ENCODE measurements around the gene SMG6.

The SMG6 gene

GRCh38 chr17:2222901-2223616, 80.5 kb downstream of the SMG6 start:
- no peak for DNase-seq (ENCODE audit: low spot score)
- H3K9me3 ChIP-seq (replicated peaks in 1 of 2; ENCODE audit: control insufficient read depth in 2 of 2, insufficient read depth in 1 of 2, low read depth in 1 of 2, low read length in 2 of 2): no peaks in the 10 kb centered on the region
- H3K4me3 ChIP-seq (ENCODE audit: low read length in 2 of 2): no peak overlapping the region
- H3K23ac ChIP-seq (ENCODE audit: low read depth, low read length, poor library complexity): no peak overlapping the region
- H3K18ac ChIP-seq (ENCODE audit: low read length): no peak overlapping the region
- no peak overlapping the region for H3K4ac ChIP-seq (ENCODE audit: low read length)
- H3K4me2 ChIP-seq (ENCODE audit: insufficient read depth, low read length, poor library complexity, severe bottlenecking): no peak overlapping the region
- H4K8ac ChIP-seq (ENCODE audit: low read depth, low read length): no peak overlapping the region
- no peak overlapping the region for H2AK5ac ChIP-seq (ENCODE audit: low read depth, low read length)
- H3K9ac ChIP-seq (ENCODE audit: low read depth, low read length, poor library complexity): no peak overlapping the region
- WGBS, 2 donors (ENCODE audit: extremely low coverage in 2 of 2, insufficient read length in 2 of 2, insufficient replicate concordance in 1 of 2): no CpG with 5 or more reads among the region's 10 CpGs
- H4K91ac ChIP-seq (ENCODE audit: low read depth, low read length, poor library complexity): no peak overlapping the region
- H2BK12ac ChIP-seq (ENCODE audit: low read length): no peak overlapping the region
- no peak overlapping the region for H2AFZ ChIP-seq (ENCODE audit: low read length)
- no peak overlapping the region for H2BK15ac ChIP-seq (ENCODE audit: low read length)
- H3K4me1 ChIP-seq (ENCODE audit: control insufficient read depth in 2 of 2, insufficient read depth in 1 of 2, low read depth in 1 of 2, low read length in 2 of 2): no peaks in the 10 kb centered on the region
- H3K79me1 ChIP-seq (ENCODE audit: low read depth, low read length): peaks cover 2% of the 10 kb centered on the region
- peaks cover 0 to 56% of the 10 kb centered on the region in 2 donors for H3K36me3 ChIP-seq (replicated peaks in 1 of 2; ENCODE audit: control insufficient read depth in 2 of 2, insufficient read depth in 2 of 2, low read length in 2 of 2)
- H2BK5ac ChIP-seq (ENCODE audit: low read length): no peak overlapping the region
- H3K27ac ChIP-seq (replicated peaks; ENCODE audit: low read length): no peak overlapping the region
- no peak overlapping the region for H2BK120ac ChIP-seq (ENCODE audit: low read depth, low read length)
- no peaks in the 10 kb centered on the region for H3K27me3 ChIP-seq (ENCODE audit: control insufficient read depth in 3 of 3, insufficient read depth in 3 of 3, low read depth in 1 of 3, low read length in 3 of 3)
- no peak overlapping the region for H3K14ac ChIP-seq (ENCODE audit: low read length)

- Histone ChIP-seq H2AK5ac (ENCODE audit: low read depth, low read length) (no peak overlapping the region), H4K8ac (ENCODE audit: low read depth, low read length) (no peak overlapping the region), H3K4me2 (ENCODE audit: insufficient read depth, low read length, poor library complexity, severe bottlenecking) (no peak overlapping the region), H3K4ac (ENCODE audit: low read length) (no peak overlapping the region), H3K4me1 (ENCODE audit: control insufficient read depth in 2 of 2, insufficient read depth in 1 of 2, low read depth in 1 of 2, low read length in 2 of 2) (no peaks in the 10 kb centered on the region), H2BK15ac (ENCODE audit: low read length) (no peak overlapping the region), H3K36me3 (replicated peaks in 1 of 2; ENCODE audit: control insufficient read depth in 2 of 2, insufficient read depth in 2 of 2, low read length in 2 of 2) (peaks cover 0 to 51% of the 10 kb centered on the region in 2 donors), H3K9ac (ENCODE audit: low read depth, low read length, poor library complexity) (no peak overlapping the region), H3K27me3 (ENCODE audit: control insufficient read depth in 3 of 3, insufficient read depth in 3 of 3, low read depth in 1 of 3, low read length in 3 of 3) (no peaks in the 10 kb centered on the region), H2AFZ (ENCODE audit: low read length) (no peak overlapping the region), H4K91ac (ENCODE audit: low read depth, low read length, poor library complexity) (no peak overlapping the region), H3K27ac (replicated peaks; ENCODE audit: low read length) (no peak overlapping the region), H3K4me3 (ENCODE audit: low read length in 2 of 2) (no peak overlapping the region), H3K9me3 (replicated peaks in 1 of 2; ENCODE audit: control insufficient read depth in 2 of 2, insufficient read depth in 1 of 2, low read depth in 1 of 2, low read length in 2 of 2) (no peaks in the 10 kb centered on the region), H2BK5ac (ENCODE audit: low read length) (no peak overlapping the region), H3K79me1 (ENCODE audit: low read depth, low read length) (peaks cover 2% of the 10 kb centered on the region), H2BK120ac (ENCODE audit: low read depth, low read length) (no peak overlapping the region), H3K18ac (ENCODE audit: low read length) (no peak overlapping the region), H3K23ac (ENCODE audit: low read depth, low read length, poor library complexity) (no peak overlapping the region), H2BK12ac (ENCODE audit: low read length) (no peak overlapping the region), H3K14ac (ENCODE audit: low read length) (no peak overlapping the region)
- no CpG with 5 or more reads among the region's 5 CpGs for WGBS, 2 donors (ENCODE audit: extremely low coverage in 2 of 2, insufficient read length in 2 of 2, insufficient replicate concordance in 1 of 2)
- DNase-seq (ENCODE audit: low spot score): no peak
Observed at GRCh38 chr17:2222301-2222700, 81.3 kb downstream of the SMG6 start.

DNA sequence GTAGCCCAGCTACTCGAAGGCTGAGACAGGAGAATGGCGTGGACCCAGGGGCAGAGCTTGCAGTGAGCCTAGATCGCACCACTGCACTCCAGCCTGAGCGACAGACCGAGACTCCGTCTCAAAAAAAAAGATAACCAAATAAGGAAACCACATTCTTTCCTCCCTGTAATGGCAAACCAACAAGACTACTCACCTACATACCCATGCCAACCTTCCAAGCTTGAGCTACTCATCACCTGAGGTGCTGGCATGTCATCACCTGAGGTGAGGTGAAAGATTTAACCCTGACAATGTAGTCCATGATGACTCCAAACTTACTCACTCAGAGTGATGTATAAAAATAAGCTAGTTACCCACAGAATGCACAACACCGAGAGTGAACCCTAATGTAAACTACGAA, 85.2 kb downstream of the SMG6 start:
- Histone ChIP-seq H2BK15ac (ENCODE audit: low read length) (no peak overlapping the region), H3K14ac (ENCODE audit: low read length) (no peak overlapping the region), H2BK12ac (ENCODE audit: low read length) (no peak overlapping the region), H3K36me3 (replicated peaks in 1 of 2; ENCODE audit: control insufficient read depth in 2 of 2, insufficient read depth in 2 of 2, low read length in 2 of 2) (peaks cover 0 to 46% of the 10 kb centered on the region in 2 donors), H3K79me1 (ENCODE audit: low read depth, low read length) (peaks cover 2% of the 10 kb centered on the region), H3K4me1 (ENCODE audit: control insufficient read depth in 2 of 2, insufficient read depth in 1 of 2, low read depth in 1 of 2, low read length in 2 of 2) (peaks cover 8 to 20% of the 10 kb centered on the region in 2 donors), H4K91ac (ENCODE audit: low read depth, low read length, poor library complexity) (no peak overlapping the region), H3K23ac (ENCODE audit: low read depth, low read length, poor library complexity) (no peak overlapping the region), H3K4ac (ENCODE audit: low read length) (no peak overlapping the region), H2AK5ac (ENCODE audit: low read depth, low read length) (no peak overlapping the region), H3K4me2 (ENCODE audit: insufficient read depth, low read length, poor library complexity, severe bottlenecking) (no peak overlapping the region), H2AFZ (ENCODE audit: low read length) (no peak overlapping the region), H3K9me3 (replicated peaks in 1 of 2; ENCODE audit: control insufficient read depth in 2 of 2, insufficient read depth in 1 of 2, low read depth in 1 of 2, low read length in 2 of 2) (no peaks in the 10 kb centered on the region), H4K8ac (ENCODE audit: low read depth, low read length) (no peak overlapping the region), H3K27ac (replicated peaks; ENCODE audit: low read length) (no peak overlapping the region), H3K4me3 (ENCODE audit: low read length in 2 of 2) (no peak overlapping the region), H3K27me3 (ENCODE audit: control insufficient read depth in 3 of 3, insufficient read depth in 3 of 3, low read depth in 1 of 3, low read length in 3 of 3) (no peaks in the 10 kb centered on the region), H2BK5ac (ENCODE audit: low read length) (no peak overlapping the region), H3K18ac (ENCODE audit: low read length) (no peak overlapping the region), H2BK120ac (ENCODE audit: low read depth, low read length) (no peak overlapping the region), H3K9ac (ENCODE audit: low read depth, low read length, poor library complexity) (no peak overlapping the region)
- WGBS, 2 donors (ENCODE audit: extremely low coverage in 2 of 2, insufficient read length in 2 of 2, insufficient replicate concordance in 1 of 2): no CpG with 5 or more reads among the region's 8 CpGs
- DNase-seq (ENCODE audit: low spot score): no peak

DNA sequence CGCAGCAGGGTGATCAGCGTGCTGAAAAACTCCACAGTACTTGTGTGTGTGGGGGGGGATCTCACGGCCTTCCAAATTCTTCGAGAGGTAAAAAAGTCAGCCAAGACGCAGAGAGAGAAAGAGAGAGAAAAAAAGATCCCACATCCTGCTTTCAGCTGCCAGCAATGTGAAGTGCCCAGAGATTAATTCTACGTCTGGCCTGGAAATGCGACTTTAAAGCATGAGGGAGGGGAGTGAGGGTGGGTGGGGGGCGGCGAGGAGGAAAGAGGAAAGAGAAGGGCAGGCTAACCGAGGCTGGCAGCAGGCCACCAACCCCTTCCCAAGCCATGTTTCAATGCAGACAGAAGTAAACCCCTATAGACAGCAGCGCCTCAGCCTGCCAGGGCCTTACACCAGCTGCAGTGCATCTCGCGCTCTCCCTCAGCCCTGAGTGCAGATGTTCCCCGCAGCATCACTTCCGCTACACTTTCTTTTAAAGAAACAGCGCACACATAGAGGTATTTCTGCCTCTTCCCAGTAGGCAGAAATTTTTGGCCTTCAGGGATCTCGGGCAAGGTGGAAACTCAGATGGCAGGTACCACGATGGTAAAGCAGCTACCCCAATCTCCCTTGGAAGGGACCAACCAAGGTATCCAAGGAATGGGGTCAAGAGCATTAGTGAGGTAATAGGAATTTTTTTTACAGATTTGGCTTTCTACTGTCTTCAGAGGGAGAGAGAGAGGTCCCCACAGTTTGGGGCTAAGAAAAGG, 87.8 kb downstream of the SMG6 start:
- H3K27ac ChIP-seq (replicated peaks; ENCODE audit: low read length): no peak overlapping the region
- no peaks in the 10 kb centered on the region for H3K27me3 ChIP-seq (ENCODE audit: control insufficient read depth in 3 of 3, insufficient read depth in 3 of 3, low read depth in 1 of 3, low read length in 3 of 3)
- no peak overlapping the region for H2AK5ac ChIP-seq (ENCODE audit: low read depth, low read length)
- no peak overlapping the region for H3K9ac ChIP-seq (ENCODE audit: low read depth, low read length, poor library complexity)
- no peak overlapping the region for H4K8ac ChIP-seq (ENCODE audit: low read depth, low read length)
- no peak overlapping the region for H4K91ac ChIP-seq (ENCODE audit: low read depth, low read length, poor library complexity)
- no peak overlapping the region for H2BK5ac ChIP-seq (ENCODE audit: low read length)
- H2BK12ac ChIP-seq (ENCODE audit: low read length): no peak overlapping the region
- no peak overlapping the region for H3K18ac ChIP-seq (ENCODE audit: low read length)
- no peak overlapping the region for H3K4me2 ChIP-seq (ENCODE audit: insufficient read depth, low read length, poor library complexity, severe bottlenecking)
- peaks cover 10 to 20% of the 10 kb centered on the region in 2 donors for H3K4me1 ChIP-seq (ENCODE audit: control insufficient read depth in 2 of 2, insufficient read depth in 1 of 2, low read depth in 1 of 2, low read length in 2 of 2)
- no peak overlapping the region for H3K23ac ChIP-seq (ENCODE audit: low read depth, low read length, poor library complexity)
- no peak overlapping the region for H3K14ac ChIP-seq (ENCODE audit: low read length)
- H2BK120ac ChIP-seq (ENCODE audit: low read depth, low read length): no peak overlapping the region
- no peak overlapping the region for H2AFZ ChIP-seq (ENCODE audit: low read length)
- H3K79me1 ChIP-seq (ENCODE audit: low read depth, low read length): no peaks in the 10 kb centered on the region
- no CpG with 5 or more reads among the region's 18 CpGs for WGBS, 2 donors (ENCODE audit: extremely low coverage in 2 of 2, insufficient read length in 2 of 2, insufficient replicate concordance in 1 of 2)
- no peaks in the 10 kb centered on the region for H3K9me3 ChIP-seq (replicated peaks in 1 of 2; ENCODE audit: control insufficient read depth in 2 of 2, insufficient read depth in 1 of 2, low read depth in 1 of 2, low read length in 2 of 2)
- DNase-seq (ENCODE audit: low spot score): no peak
- H3K4ac ChIP-seq (ENCODE audit: low read length): no peak overlapping the region
- no peak overlapping the region for H2BK15ac ChIP-seq (ENCODE audit: low read length)
- peaks cover 0 to 44% of the 10 kb centered on the region in 2 donors for H3K36me3 ChIP-seq (replicated peaks in 1 of 2; ENCODE audit: control insufficient read depth in 2 of 2, insufficient read depth in 2 of 2, low read length in 2 of 2)
- no peak overlapping the region for H3K4me3 ChIP-seq (ENCODE audit: low read length in 2 of 2)
